CD4-positive, alpha-beta T cell treated with Interferon alpha-2 for 1 hour (primary cell): Measurements from ENCODE around the gene SPINK1.
"Not testable (repeated sequence)": the region's sequence is repeated elsewhere in the genome, so short reads cannot be mapped to it uniquely, and the experiment has no call there.

Experiments
- DNase-seq, 2 donors: peaks; one replicate each; pipeline ENCODE4 v3.0.0-alpha.2; 2020 to 2022

The SPINK1 gene, protein sequence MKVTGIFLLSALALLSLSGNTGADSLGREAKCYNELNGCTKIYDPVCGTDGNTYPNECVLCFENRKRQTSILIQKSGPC

DNA sequence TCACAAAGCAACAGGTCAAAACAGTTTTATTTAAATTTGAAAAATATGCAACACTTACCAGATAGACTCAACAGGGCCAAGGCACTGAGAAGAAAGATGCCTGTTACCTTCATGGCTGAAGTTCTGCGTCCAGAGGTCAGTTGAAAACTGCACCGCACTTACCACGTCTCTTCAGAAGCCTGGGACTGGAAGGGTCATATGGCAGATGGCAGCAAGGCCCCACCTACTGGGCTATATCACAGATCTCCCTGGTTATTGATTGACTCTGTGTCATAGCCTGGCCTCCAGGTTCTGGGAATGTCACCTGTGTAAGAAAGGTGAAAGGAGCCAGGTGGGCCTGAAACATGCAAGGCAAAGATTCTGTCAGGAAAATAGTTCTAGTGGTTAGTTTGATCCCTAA, at the start of gene SPINK1:
Gene SPINK1 (minus strand): TSS at position 207 of the 400 bp plus-strand sequence. CDS start 94 bp downstream, at position 113.
- DNase-seq = no peak

DNA sequence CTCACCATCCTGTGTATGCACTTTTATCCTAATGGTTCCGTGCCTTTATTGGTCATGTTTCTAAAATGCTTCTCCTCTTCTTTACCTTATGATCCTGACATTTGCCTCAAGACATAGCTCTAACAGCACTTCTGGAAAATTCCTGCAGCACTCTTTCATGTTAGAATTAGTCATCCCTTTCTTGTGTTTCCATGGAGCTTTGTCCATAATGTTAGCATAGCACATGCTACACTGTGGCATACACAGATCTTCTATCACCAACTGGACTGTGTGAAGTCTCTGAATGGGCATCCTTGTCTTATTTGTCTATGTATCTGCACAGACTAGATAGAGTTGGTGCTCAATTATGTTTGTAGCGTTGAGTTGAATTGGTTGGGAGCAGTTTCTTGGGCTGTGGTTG, 49.0 kb upstream of the SPINK1 start:
- DNase-seq = no peak

DNA sequence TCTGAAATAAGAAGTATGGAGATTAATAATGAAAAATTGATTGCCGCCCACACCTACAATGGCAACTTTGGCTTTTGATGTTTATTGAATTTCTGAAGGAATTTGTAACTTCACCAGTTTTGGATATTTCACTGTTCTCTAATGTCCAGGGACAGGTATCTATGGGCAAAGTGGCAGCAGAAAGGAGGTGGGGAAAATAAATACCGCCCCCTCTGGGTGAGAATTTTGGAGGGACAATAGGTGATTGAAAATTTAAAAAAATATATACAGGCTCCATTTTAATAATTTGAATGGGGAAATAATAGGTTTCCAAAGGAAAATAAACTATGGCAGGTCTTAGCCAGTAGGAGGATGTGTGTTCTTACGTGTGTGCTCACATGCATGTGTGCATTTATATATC, 48.3 kb upstream of the SPINK1 start:
- no peak for DNase-seq

DNA sequence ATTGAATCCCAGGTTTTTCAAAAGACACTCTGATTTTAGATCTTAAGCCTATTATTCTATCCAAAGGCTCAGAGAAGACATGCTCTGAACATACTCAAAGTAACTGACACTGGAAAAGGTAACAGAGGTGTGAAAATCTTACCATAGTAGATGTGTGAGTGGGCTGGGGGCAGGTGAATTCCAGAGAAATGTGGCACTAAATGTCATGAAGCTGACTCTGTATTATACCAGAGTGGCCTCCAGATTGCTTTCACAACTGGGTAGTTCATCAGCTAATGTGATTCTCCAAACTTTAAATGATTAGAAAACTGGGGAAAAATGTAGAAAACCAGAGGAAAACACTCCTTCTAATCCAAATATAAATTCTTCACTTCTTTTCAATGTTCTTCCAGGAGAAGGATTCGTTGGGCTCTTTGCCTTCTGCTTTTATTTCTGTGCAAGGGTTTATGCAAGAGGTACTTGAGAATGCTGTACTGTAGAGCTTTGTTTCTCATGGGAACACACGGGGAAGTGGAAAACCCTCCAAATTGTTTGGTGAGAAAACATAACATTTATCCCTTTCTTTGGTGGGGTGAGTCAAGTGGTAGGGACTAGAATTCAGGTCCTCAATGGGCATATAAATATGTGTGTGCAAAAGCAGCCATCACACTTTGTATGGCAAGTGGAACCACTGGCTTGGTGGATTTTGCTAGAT, 46.7 kb upstream of the SPINK1 start, which contains the start of gene SCGB3A2:
Gene SCGB3A2 (plus strand): TSS at position 646 of the 694 bp plus-strand sequence. CDS start 93 bp downstream, outside the sequence.
- DNase-seq = no peak

DNA sequence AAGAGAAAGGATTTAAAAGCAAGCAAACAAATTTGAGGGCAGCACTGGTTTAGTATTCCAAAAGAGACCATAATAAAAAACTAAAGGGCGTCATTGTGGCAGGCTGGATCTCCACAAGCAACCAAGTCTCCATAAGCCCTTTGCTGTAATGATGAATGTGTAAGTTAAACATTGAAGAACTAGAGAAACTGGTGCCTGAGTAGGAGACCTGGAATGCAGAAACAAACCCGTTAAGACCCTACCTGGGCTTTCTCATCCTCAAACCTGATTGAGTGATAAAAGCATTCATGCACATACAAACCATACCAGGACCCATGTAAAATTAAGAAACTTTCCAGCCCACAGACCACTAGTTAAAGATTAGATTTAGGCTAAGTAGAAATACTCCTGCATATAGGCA, 45.2 kb upstream of the SPINK1 start:
- no peak for DNase-seq

DNA sequence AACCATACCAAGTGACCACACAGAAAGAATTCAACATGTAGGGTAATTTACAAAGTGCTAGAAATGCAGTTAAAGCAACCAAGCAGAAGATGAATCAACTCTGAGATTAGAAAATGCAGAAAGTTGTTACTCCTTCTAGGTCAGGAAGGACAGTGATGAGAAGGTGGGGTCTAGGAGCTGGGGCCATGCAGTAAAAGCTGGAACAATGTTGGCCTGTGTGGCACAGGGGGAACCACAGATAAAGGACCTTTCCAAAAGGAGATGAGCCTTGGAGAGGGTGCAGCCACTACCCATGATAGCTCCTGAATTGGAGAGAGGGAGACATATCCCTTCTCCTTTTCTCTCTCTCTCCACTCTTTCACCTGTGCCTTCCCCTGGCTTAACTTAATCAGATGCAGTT, 44.7 kb upstream of the SPINK1 start:
- DNase-seq = no peak

DNA sequence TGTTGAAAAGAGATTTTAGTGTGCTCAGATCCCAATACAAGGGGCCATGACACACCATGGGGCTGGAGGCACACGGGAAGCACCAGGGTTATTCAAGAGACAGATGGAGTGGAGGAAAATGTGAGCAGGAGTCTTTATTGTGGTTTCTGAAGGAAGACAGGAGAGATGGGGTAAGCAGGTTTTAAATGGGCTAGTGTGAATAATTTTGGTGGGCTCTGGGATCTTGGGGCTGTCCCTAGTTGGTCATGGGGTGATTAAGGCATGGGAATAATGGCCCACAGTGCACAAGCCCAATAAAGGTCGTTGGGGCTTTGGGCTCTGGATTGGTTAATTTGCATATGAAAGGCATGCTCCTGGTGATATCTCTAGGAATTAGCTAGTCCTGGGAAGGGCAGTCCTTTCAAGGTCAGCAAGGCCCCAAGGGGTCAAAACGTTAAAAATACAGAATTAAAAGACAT, 43.5 kb upstream of the SPINK1 start:
- no peak for DNase-seq

DNA sequence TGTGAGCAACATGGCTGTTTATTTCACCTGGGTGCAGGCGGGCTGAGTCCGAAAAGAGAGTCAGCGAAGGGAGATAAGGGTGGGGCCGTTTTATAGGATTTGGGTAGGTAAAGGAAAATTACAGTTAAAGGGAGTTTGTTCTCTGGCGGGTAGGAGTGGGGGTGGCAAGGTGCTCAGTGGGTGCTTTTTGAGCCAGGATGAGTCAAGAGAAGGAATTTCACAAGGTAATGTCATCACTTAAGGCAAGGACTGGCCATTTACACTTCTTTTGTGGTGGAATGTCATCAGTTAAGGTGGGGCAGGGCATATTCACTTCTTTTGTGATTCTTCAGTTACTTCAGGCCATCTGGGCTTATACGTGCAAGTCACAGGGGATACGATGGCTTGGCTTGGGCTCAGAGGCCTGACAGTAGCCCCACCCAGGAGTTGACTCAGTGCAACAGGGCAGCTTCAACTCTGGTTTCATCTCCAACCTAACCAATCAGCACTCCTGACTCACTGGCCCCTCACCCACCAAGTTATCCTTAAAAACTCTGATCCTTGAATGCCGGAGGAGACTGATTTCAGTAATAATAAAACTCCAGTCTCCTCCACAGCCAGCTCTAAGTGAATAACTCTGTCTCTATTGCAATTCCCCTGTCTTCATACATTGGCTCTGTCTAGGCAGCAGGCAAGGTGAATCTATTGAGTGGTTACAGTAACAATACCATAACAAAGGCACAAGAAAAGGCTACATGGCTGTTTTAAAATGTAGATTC, 42.8 kb upstream of the SPINK1 start:
- not testable (repeated sequence) for DNase-seq

DNA sequence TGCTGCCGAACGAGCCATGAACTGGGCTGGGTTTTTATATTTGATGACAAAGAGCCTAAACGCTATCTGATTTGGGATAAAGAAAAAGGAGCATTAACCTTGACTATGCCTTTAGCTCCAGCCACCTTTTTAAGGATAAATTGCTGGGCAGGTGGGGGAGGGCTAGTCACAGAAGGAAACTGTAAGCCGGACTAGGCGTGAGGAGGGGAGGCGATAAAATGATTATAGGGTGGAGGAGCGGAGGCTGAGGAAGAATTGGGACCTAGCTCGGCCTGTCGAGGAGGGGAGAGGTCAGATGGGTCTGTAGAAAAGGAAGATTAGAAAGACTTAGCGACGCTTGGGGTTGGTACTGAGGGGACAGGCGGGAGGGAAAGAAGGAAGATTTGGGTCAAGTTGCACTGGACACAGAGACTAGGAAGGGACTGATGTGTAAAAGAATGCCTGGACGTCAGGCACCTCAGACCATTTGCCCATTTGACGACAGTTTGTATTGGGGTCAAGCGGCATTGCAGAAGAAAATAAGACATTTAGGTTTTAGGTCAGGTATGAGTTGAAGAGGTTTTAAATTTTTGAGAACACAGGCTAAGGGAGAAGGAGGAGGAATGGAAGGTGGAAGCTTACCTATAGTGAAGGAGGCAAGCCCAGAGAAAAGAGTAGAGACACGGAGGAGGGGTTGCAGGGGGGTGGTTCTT, 41.4 kb upstream of the SPINK1 start:
- not testable (repeated sequence) for DNase-seq

DNA sequence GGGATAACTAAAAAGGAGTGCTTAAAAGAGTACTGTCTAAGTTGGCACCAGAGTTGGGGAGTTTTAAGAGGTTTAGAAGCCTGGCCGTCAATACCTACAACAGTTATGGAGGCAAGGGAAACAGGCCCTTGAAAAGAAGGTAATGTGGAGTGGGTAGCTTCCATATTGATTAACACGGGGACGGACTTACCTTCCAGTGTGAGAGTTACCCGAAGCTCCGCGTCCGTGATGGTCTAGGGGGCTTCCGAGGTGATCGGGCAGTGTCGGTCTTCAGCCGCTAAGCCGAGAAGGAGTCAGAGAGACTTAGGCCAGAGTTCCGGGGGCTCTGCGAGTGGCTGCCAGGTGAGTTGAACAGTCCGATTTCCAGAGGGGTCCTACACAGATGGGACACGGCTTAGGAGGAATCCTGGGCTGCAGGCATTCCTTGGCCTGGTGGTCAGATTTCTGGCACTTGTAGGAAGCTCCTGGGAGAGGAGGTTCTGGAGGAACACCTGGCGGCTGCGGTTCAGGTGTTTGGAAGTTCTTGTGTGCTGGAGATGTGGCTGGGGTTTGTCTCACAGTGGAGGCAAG, 40.6 kb upstream of the SPINK1 start:
- not testable (repeated sequence) for DNase-seq

DNA sequence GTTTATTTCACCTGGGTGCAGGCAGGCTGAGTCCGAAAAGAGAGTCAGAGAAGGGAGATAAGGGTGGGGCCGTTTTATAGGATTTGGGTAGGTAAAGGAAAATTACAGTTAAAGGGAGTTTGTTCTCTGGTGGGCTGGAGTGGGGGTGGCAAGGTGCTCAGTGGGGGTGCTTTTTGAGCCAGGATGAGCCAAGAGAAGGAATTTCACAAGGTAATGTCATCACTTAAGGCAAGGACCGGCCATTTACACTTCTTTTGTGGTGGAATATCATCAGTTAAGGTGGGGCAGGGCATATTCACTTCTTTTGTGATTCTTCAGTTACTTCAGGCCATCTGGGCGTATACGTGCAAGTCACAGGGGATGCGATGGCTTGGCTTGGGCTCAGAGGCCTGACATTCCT, 38.4 kb upstream of the SPINK1 start:
- DNase-seq = not testable (repeated sequence)

DNA sequence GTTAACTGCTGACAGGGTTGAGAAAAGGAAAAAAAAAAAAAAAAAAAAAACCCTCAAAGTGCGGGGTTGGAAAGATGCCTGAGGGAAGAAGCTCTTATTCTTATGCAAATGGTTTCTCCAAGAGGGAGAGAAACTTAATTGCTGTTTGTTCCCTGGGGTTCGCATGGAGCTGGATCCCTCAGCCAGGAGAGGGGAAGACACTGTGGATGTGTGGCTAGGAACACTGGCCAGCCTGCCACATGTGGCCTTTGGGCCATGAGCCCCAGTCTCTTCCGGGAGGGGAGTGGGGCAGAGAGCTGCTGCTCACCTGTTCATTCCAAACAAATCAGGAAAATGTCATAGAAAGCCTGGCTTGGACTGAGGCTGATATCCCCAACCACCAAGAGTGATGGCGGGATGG, 37.6 kb upstream of the SPINK1 start:
- DNase-seq = no peak

DNA sequence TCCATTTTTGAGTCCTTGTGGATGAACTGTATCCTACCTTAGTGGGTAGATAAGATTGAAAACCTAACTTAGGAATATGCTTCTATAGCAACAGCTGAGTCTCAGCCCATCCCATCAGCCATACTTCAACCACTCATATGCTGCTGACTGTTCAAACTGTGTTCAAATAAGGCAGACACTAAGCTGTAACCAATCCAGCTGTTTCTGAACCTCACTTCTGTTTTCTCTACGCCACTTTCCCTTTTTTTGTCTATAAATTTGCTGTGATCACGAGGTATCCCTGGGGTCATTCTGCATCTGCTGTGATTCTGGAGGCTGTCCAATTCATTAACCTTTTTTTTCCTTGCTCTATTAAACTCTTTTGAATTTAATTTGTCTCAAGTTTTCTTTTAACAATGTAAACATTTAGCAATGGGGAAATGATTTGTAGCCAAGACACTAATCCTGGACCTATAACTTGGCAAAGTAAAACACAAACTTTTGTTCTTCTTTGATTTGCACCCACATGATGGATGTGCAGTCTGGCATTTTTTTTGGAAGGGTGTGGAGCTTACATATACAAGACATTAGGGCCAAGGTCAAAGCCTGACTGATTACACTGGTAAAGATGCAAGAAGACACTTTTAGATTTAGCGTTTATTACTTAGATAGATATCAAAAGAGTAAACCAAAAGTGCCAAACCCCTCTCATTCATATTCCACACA, 32.1 kb upstream of the SPINK1 start:
- no peak for DNase-seq

DNA sequence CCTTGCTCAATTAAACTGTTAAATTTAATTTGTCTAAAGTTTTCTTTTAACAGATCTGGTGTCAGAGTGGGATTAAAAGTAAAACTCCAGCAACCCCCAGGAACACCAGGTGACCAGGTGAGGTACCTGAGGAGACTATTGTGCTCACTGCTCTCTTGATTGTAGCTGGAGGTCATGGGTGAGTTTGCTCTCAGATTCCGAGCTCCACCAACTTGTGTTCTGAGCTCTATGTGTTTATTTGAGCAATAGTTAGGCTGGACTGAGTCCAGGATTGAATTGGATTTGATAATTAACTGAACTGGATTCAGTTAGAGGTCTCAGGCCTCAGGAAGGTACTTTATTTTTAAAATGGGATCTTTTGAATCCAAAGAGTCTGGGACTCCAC, 29.2 kb upstream of the SPINK1 start:
- no peak for DNase-seq

DNA sequence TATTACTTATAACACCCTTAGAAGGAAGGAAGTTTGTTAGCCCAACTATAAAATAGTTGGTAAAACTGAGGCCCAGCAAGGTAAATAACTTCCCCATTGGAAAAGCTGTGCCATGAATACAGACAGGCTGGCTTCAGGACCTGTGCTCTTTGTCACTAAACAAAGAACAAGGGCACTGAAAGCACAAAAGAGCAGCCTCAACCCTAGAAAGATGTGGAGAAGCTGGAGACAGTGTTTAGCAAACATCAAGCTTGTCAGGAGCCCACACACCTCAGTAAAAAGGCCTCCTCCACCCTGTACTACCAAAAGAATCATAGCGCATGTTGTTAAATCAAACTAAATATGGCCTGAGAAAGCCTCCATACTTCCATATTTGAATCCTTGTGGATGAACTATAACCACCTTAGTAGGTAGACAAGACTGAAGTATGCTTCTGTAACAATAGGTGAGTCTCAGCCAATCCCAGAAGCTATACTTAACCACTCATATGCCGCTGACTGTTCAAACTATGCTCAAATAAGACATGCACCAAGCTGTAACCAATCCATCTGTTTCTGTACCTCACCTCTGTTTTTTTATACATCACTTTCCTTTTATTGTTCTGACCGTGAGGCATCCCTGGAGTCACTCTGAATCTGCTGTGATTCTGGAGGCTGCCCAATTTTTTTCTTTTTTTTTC, 28.6 kb upstream of the SPINK1 start:
- DNase-seq = no peak

DNA sequence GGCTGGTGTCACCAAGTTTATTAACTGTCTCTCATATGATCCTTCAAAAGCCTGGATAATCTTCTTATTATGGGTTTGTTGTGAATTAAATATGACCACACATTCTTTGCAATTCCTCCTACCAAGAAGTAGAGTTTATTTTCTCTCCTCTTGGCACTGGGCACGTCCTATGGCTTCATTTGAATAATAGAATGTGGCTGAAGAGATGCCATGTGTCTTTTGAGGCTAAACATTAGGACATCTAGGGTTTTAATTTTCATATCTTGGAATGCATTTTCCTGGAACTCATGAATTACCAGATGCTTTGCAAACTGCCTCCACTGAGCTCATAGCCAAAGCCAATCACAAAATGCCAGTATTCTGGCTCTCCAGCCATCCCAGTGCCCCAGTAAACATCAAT, 27.1 kb upstream of the SPINK1 start:
- no peak for DNase-seq

DNA sequence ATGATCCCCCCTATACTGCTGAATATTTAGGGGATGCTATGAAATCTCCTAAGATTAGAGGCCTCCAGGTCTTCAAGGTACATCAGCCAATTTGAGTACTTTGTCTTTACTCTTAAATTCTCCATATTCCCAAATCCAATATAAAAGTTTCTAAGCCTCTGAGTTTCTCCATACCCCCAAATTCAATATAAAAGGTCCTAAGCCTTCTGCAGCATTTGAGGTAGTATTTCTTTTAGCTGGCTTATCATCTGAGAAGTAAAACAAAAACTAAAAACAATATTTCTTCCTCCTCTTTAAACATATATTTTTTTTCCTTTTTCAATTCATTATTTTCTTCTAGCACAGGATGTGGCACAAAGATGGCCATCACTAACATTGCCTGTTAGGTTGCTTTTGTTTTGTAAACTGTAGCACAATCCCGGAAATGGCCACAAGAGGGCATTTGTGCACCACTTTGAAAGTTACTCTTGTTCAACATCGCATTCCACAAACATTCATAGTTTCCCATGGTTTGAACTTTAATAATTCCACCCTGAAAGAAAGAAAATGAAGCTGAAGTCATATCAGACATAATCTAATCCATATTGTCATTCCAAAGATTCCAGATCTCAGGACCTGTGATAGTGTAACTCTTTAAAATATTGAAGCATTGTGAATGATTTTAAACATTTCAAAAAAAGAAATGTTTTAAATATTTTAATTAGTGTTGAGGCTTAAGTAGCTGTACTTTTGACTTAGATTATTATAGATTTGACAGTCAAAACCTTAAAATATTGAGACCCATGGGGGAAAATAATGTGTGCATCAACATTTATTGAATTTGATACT, 26.0 kb upstream of the SPINK1 start:
- peak; percentile 31 to 47 for DNase-seq

DNA sequence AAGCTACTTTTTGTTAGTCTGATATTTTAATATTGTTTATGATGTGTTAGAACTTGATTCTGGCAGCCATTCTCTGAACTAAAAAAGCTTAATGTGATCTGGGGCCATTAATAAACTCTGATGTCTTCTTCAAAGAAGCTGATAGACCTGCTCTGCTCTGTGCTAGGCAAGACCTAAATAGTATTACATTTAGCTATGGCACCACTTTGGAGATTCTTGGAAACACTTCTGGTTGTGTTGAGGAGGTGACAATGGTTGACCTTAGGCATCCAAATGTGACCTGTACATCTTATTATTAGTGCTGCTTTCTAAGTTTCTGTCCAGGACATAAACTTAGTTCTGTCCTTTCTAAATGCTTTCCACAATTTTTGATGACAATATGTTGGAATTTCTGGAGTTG, 25.3 kb upstream of the SPINK1 start:
- DNase-seq = no peak

DNA sequence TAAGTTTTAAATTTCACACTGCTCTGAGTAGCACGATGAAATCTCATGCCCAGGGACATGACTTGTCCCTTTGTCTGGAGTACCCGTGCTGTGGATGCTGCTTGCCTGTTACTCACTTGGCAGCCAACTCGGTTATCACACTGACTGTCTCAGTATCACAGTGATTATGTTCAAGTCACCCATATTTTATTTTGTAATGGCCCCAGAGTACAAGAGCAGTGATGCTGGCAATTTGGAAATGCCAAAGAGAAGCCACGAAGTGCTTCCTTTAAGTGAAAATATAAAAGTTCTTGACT, 24.3 kb upstream of the SPINK1 start:
- no peak for DNase-seq

DNA sequence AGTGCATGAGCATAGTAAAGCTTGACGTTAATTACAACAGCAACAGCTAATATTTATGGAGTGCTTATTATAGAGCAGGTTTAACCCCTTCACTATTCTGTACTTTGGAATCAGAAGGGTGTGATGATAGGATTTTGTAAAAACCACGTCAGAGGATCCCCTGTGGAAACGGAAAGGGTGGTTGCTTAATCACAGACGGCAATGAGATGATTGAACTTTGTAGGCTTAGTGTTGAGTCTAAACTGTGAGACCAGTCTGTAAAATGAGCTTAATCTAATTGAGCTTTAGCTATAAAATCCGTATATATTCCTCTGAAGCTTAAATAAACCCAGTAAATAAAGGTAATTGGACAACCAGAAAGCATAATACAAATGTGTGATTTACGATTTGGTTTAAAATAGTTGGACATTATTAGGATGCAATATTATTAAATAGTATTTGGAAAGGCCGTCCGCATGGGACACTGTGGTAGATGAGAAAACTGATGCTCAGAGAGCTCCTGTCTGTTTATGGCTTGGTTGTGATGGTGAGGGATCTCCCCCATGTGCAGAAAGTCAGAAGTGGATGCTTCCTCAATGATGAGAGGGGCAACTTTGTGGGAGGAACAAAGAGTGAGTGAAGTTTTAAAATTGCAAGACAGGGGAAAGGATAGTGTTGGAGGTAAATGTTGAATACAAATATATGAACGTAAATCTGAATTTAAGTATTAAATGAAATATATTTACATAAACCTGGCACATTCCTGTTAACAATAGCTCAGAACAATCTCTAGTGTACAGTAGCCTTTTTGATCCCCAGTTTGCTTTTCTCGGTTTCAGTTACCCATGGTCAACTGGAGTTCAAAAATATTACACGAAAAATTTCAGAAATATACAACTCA, 23.7 kb upstream of the SPINK1 start:
- no peak for DNase-seq
